Mesodermal cell (in vitro differentiated cells): Measurements from ENCODE around the gene ITGB3BP.

Experiments
- H3K27ac ChIP-seq: 2 replicates; pipeline ENCODE4 v1.7.0; 2013; ENCODE audit warnings: mild to moderate bottlenecking, low read depth, low read length, moderate library complexity; ENCODE audit not compliant: severe bottlenecking
- H3K36me3 ChIP-seq: 2 replicates; pipeline ENCODE4 v1.7.1; 2013; ENCODE audit warnings: mild to moderate bottlenecking, low read length, moderate library complexity; ENCODE audit not compliant: control insufficient read depth, insufficient read depth
- H3K4me1 ChIP-seq: one replicate; pipeline ENCODE4 v1.7.1; 2013; ENCODE audit warnings: mild to moderate bottlenecking, low read length; ENCODE audit not compliant: insufficient read depth, control insufficient read depth, poor library complexity, severe bottlenecking
- H3K4me3 ChIP-seq: 2 replicates; pipeline ENCODE4 v1.7.0; 2013; ENCODE audit warnings: low read length, control low read depth, mild to moderate bottlenecking; ENCODE audit not compliant: insufficient read depth, poor library complexity, severe bottlenecking; ENCODE audit errors: extremely low read depth
- H3K9me3 ChIP-seq: 2 replicates; pipeline ENCODE4 v1.7.1; 2013; ENCODE audit warnings: mild to moderate bottlenecking, low read length, moderate library complexity; ENCODE audit not compliant: control insufficient read depth
- WGBS, 2 experiments: methylation state at CpG; one replicate each; pipeline ENCODE4 v1.1.5; 2013; ENCODE audit warnings: missing lambda C conversion rate in 2 of 2; ENCODE audit not compliant: insufficient coverage in 2 of 2; 5-methylcytosine and 5-hydroxymethylcytosine counted together

ITGB3BP gene

DNA sequence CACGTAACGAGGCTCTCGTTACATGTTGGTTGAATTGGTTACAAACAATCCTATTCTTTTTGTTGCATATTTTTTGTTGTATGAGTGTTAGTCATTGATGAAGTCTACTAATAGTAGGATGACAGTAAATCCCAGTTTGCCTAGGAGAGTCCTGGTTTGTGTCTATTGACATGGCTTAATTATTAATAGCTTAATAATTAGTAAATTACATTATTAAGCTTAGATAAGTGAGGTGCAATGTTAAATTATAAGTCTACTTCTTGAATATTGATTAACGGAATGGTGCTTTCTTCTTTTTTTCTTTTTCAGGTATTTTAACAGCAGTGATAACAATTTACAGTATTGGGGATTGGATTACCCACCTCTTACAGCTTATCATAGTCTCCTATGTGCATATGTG is 121.1 kb downstream of the ITGB3BP start:
- Histone ChIP-seq H3K36me3 (no peaks in the 10 kb centered on the region), H3K4me3 (no peak overlapping the region), H3K27ac (no peak overlapping the region), H3K4me1 (no peaks in the 10 kb centered on the region), H3K9me3 (no peaks in the 10 kb centered on the region)
- 83% methylated on average over 2 of the region's 4 CpGs; no CpG with 5 or more reads in 1 of the 2 experiments for WGBS, 2 experiments
